HepG2 (cell line): Measurements from ENCODE around the gene NLGN3. TPM values are rescaled to one million over a fixed set of nuclear protein-coding genes. Genes with fewer than 3 reads are reported as not detected.

Experiments used
- ATAC-seq: fragments of 200-7000 bp; cut with Tn5 transposase; 3 replicates; pipeline ENCODE4 v1.9.1; 2020; ENCODE audit warnings: mild to moderate bottlenecking, moderate library complexity
- BruUV-seq: library from RNA; stranded (reverse); fragments of 400-500 nt; replicated peaks from 2 replicates; lab custom pipeline; 2021; lab: Mats Ljungman, UMichigan
- CTCF ChIA-PET: fragments of 300-600 bp; formaldehyde crosslinking; extraction: SDS; loops from one replicate; lab custom pipeline; 2021; ENCODE audit warnings: low total read pairs, inconsistent platforms, low intra/inter-chr PET ratio; lab: Yijun Ruan, JAX
- POLR2A ChIA-PET: fragments of 350-600 bp; sonication (Branson Sonifier 250); formaldehyde crosslinking; loops from one replicate; lab custom pipeline; 2020; ENCODE audit warnings: antibody characterized with exemption, inconsistent platforms; lab: Yijun Ruan, JAX
- DNase-seq: peaks from one replicate; pipeline ENCODE4 v3.0.0-alpha.2; 2015; ENCODE audit warnings: low spot score
- FAIRE-seq: peaks from 3 replicates; lab custom pipeline; 2011; peaks lifted over from hg19 to GRCh38; lab: Jason Lieb, UNC
- H2AFZ ChIP-seq: one replicate; pipeline ENCODE4 v1.6.1; 2011; ENCODE audit warnings: low read length, inconsistent platforms
- H3K27ac ChIP-seq: fragments of 300-600 bp; 3 replicates; pipeline ENCODE4 v1.8.0; 2011; ENCODE audit warnings: mixed run types, mild to moderate bottlenecking, mixed read lengths, low read length, inconsistent platforms; ENCODE audit not compliant: insufficient read depth; ENCODE audit errors: extremely low read length
- H3K27me3 ChIP-seq, 2 experiments: fragments of 200-600 bp in 1 of 2; 2 replicates in 1 of 2; 3 replicates in 1 of 2; pipeline versions ENCODE4 v1.6.0 to v1.8.0; 2011; ENCODE audit warnings: low read length in 2 of 2, mild to moderate bottlenecking in 2 of 2, moderate library complexity in 2 of 2, inconsistent platforms in 1 of 2; ENCODE audit not compliant: insufficient read depth in 2 of 2, control insufficient read depth in 1 of 2
- H3K36me3 ChIP-seq, 2 experiments: fragments of 200-600 bp in 1 of 2; replicated peaks in 1 of 2; 2 replicates in 1 of 2; 3 replicates in 1 of 2; pipeline versions ENCODE4 v1.5.1 to v1.8.0; 2011; ENCODE audit warnings: low read length in 2 of 2, inconsistent platforms in 1 of 2; ENCODE audit not compliant: insufficient read depth in 2 of 2, control insufficient read depth in 1 of 2
- H3K4me1 ChIP-seq: 2 replicates; pipeline ENCODE4 v1.5.1; 2012; ENCODE audit warnings: low read length, inconsistent platforms; ENCODE audit not compliant: insufficient read depth
- H3K4me2 ChIP-seq: 2 replicates; pipeline ENCODE4 v1.6.0; 2011; ENCODE audit warnings: low read depth, low read length, inconsistent platforms
- H3K4me3 ChIP-seq, 3 experiments: fragments of 200-600 bp in 1 of 3; sonication (generic), shearing (Covaris generic) in 1 of 3; replicated peaks in 1 of 3; 2 replicates each; pipeline ENCODE4 v1.5.1; 2011 to 2016; ENCODE audit warnings: low read length in 3 of 3, inconsistent platforms in 2 of 3, low read depth in 2 of 3, mild to moderate bottlenecking in 2 of 3, control low read depth in 1 of 3, mixed read lengths in 1 of 3; ENCODE audit not compliant: insufficient read depth in 1 of 3
- H3K79me2 ChIP-seq: one replicate; pipeline ENCODE4 v1.6.1; 2011; ENCODE audit warnings: low read length, inconsistent platforms; ENCODE audit not compliant: insufficient read depth
- H3K9ac ChIP-seq: 2 replicates; pipeline ENCODE4 v1.6.0; 2011; ENCODE audit warnings: mild to moderate bottlenecking, low read depth, low read length, inconsistent platforms; ENCODE audit not compliant: insufficient read depth
- H3K9me3 ChIP-seq: 2 replicates; pipeline ENCODE4 v1.5.1; 2012; ENCODE audit warnings: mild to moderate bottlenecking, low read length
- H4K20me1 ChIP-seq: 2 replicates; pipeline ENCODE4 v1.6.0; 2011; ENCODE audit warnings: inconsistent platforms, mild to moderate bottlenecking, low read length, moderate library complexity; ENCODE audit not compliant: insufficient read depth
- ERF ChIP-seq: IDR thresholded peaks from 2 replicates; pipeline ENCODE4 v1.6.1; 2018; ENCODE audit warnings: missing biosample characterization, missing genetic modification reagents
- NCOA5 ChIP-seq: sonication (generic); formaldehyde crosslinking; IDR thresholded peaks from 2 replicates; pipeline ENCODE4 v1.4.0; 2020; ENCODE audit warnings: missing genetic modification reagents
- NR2C2 ChIP-seq: sonication (generic); formaldehyde crosslinking; IDR thresholded peaks from 2 replicates; pipeline ENCODE4 v1.4.0; 2020; ENCODE audit warnings: missing genetic modification reagents, mild to moderate bottlenecking, moderate library complexity, borderline replicate concordance
- SAFB2 ChIP-seq: sonication (generic); formaldehyde crosslinking; IDR thresholded peaks from 2 replicates; pipeline ENCODE4 v1.5.1; 2020; ENCODE audit warnings: missing genetic modification reagents, low read depth, mild to moderate bottlenecking, borderline replicate concordance
- SP5 ChIP-seq: IDR thresholded peaks from 2 replicates; pipeline ENCODE4 v1.6.1; 2016; ENCODE audit warnings: low read depth, borderline replicate concordance
- TEAD3 ChIP-seq: optimal IDR thresholded peaks from 2 replicates; pipeline ENCODE3; 2016; ENCODE audit warnings: borderline replicate concordance
- ZNF256 ChIP-seq: sonication (generic); formaldehyde crosslinking; conservative IDR thresholded peaks from 2 replicates; pipeline ENCODE4 v1.4.0; 2020; ENCODE audit warnings: missing genetic modification reagents
- WGBS: methylation state at CpG from one replicate; pipeline ENCODE4 v1.1.6; 2017; ENCODE audit warnings: low lambda C conversion rate; 5-methylcytosine and 5-hydroxymethylcytosine counted together
- in situ Hi-C: cut with HindIII; loops from 2 replicates; pipeline ENCODE4 v1.10.0; 2017; ENCODE audit warnings: low pct_unique_long_range_greater_than_20kb; ENCODE audit not compliant: extremely low pct_ligation_motif_present
- intact Hi-C: fragments of 100-400 bp; cut with micrococcal nuclease; formaldehyde crosslinking; loops from one replicate; pipeline ENCODE4 v1.10.0; 2022; ENCODE audit not compliant: unreplicated experiment
- polyA plus RNA-seq, 8 experiments: library from polyadenylated mRNA; depleted of rRNA in 3 of 8; stranded (reverse) in 7 of 8; unstranded in 1 of 8; fragments of >200 nt; fragmentation: Illumina TruSeq in 4 of 8; extraction: Trizol in 4 of 8; gene quantifications; 2 replicates each; pipeline versions ENCODE4 v1.2.1 to v1.2.3, GENCODE V29; 2011 to 2016; ENCODE audit warnings: low read depth in 4 of 8, missing spikeins in 1 of 8, mixed read lengths in 1 of 8; ENCODE audit not compliant: insufficient read depth in 1 of 8
- total RNA-seq, 5 experiments: library from RNA; depleted of rRNA; stranded (reverse); fragments of >200 nt; fragmentation: Illumina TruSeq; extraction: Trizol; gene quantifications; 2 replicates each; pipeline ENCODE4 v1.2.3, GENCODE V29; 2016; ENCODE audit warnings: low read depth in 1 of 5
- TF ChIP-seq, protein P1 (sequence below): sonication (generic); formaldehyde crosslinking; IDR thresholded peaks from 2 replicates; pipeline ENCODE4 v1.4.0; 2020; ENCODE audit warnings: missing genetic modification reagents, borderline replicate concordance
- TF ChIP-seq, protein P2 (sequence below): sonication (generic); formaldehyde crosslinking; IDR thresholded peaks from 2 replicates; pipeline ENCODE4 v1.4.0; 2020; ENCODE audit warnings: missing genetic modification reagents
- TF ChIP-seq, protein P3 (sequence below): sonication (generic); formaldehyde crosslinking; IDR thresholded peaks from 2 replicates; pipeline ENCODE4 v1.4.0; 2020; ENCODE audit warnings: mild to moderate bottlenecking, missing genetic modification reagents

NLGN3 gene
- total and polyA plus RNA-seq, 2 of the 13 experiments (the other 11 are each of a cell fraction or from before 2014, with no cell fraction given): 0.04 to 0.16 TPM

DNA sequence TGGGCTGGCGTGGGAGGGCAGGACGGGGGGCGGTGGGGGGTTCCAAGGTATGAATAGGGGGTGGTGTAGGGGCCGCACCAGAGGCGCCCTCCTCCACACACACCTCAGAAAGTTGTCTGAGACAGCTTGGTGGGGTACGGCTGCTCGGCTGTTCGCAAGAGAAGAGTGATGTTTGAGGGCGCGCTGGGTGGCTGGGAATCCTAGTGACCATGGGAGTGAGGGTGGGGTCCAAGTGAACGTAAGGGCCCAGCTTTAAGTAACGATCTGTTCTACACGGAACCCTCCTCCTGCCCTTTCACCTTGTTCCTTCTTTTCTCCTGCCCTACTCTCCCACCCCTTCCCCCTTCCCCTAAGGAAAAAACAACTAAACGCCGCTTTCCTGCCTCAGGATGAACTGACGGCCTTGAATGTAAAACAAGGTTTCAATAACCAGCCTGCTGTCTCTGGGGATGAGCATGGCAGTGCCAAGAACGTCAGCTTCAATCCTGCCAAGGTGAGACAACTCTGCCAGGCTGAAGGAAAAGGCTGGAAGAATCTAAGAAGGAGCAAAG lies 25.6 kb upstream of the NLGN3 start:
- in situ Hi-C loops: no loop called here
- FAIRE-seq: no peak
- peak overlapping the region; percentile 63 to 75 (median 71); a peak in 5 of 6 replicates for H3K4me3 ChIP-seq
- peaks cover 0 to 23% of the 10 kb centered on the region in 2 experiments; a peak in 2 of 5 replicates for H3K36me3 ChIP-seq
- no peaks in the 10 kb centered on the region for H3K9me3 ChIP-seq
- H3K79me2 ChIP-seq: peaks cover 2% of the 10 kb centered on the region
- peaks cover 15% of the 10 kb centered on the region; the same call in 1 of the 2 replicates for H3K4me1 ChIP-seq
- 23% methylated on average over 12 of the region's 17 CpGs for WGBS
- no peak for TF ChIP-seq ERF
- TF ChIP-seq, protein P1, sequence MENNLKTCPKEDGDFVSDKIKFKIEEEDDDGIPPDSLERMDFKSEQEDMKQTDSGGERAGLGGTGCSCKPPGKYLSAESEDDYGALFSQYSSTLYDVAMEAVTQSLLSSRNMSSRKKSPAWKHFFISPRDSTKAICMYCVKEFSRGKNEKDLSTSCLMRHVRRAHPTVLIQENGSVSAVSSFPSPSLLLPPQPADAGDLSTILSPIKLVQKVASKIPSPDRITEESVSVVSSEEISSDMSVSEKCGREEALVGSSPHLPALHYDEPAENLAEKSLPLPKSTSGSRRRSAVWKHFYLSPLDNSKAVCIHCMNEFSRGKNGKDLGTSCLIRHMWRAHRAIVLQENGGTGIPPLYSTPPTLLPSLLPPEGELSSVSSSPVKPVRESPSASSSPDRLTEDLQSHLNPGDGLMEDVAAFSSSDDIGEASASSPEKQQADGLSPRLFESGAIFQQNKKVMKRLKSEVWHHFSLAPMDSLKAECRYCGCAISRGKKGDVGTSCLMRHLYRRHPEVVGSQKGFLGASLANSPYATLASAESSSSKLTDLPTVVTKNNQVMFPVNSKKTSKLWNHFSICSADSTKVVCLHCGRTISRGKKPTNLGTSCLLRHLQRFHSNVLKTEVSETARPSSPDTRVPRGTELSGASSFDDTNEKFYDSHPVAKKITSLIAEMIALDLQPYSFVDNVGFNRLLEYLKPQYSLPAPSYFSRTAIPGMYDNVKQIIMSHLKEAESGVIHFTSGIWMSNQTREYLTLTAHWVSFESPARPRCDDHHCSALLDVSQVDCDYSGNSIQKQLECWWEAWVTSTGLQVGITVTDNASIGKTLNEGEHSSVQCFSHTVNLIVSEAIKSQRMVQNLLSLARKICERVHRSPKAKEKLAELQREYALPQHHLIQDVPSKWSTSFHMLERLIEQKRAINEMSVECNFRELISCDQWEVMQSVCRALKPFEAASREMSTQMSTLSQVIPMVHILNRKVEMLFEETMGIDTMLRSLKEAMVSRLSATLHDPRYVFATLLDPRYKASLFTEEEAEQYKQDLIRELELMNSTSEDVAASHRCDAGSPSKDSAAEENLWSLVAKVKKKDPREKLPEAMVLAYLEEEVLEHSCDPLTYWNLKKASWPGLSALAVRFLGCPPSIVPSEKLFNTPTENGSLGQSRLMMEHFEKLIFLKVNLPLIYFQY (CRISPR knock-in tag): no peak
- no peak for TF ChIP-seq NCOA5 (CRISPR knock-in tag)
- TF ChIP-seq SAFB2: no peak
- TF ChIP-seq NR2C2: no peak
- TF ChIP-seq ZNF256 (CRISPR knock-in tag): no peak
- TF ChIP-seq, protein P2, sequence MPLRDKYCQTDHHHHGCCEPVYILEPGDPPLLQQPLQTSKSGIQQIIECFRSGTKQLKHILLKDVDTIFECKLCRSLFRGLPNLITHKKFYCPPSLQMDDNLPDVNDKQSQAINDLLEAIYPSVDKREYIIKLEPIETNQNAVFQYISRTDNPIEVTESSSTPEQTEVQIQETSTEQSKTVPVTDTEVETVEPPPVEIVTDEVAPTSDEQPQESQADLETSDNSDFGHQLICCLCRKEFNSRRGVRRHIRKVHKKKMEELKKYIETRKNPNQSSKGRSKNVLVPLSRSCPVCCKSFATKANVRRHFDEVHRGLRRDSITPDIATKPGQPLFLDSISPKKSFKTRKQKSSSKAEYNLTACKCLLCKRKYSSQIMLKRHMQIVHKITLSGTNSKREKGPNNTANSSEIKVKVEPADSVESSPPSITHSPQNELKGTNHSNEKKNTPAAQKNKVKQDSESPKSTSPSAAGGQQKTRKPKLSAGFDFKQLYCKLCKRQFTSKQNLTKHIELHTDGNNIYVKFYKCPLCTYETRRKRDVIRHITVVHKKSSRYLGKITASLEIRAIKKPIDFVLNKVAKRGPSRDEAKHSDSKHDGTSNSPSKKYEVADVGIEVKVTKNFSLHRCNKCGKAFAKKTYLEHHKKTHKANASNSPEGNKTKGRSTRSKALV (CRISPR knock-in tag): no peak
- no peak for TF ChIP-seq TEAD3 (CRISPR knock-in tag)
- no peak for TF ChIP-seq SP5 (CRISPR knock-in tag)
- TF ChIP-seq, protein P3, sequence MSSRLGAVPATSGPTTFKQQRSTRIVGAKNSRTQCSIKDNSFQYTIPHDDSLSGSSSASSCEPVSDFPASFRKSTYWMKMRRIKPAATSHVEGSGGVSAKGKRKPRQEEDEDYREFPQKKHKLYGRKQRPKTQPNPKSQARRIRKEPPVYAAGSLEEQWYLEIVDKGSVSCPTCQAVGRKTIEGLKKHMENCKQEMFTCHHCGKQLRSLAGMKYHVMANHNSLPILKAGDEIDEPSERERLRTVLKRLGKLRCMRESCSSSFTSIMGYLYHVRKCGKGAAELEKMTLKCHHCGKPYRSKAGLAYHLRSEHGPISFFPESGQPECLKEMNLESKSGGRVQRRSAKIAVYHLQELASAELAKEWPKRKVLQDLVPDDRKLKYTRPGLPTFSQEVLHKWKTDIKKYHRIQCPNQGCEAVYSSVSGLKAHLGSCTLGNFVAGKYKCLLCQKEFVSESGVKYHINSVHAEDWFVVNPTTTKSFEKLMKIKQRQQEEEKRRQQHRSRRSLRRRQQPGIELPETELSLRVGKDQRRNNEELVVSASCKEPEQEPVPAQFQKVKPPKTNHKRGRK (CRISPR knock-in tag): no peak
- TF ChIP-seq, all 625 proteins: peak for 0
- Histone ChIP-seq H3K9ac (peak overlapping the region; percentile 74), H3K4me2 (peak overlapping the region; percentile 74), H4K20me1 (no peaks in the 10 kb centered on the region), H3K27me3 (no peaks in the 10 kb centered on the region), H2AFZ (no peak overlapping the region), H3K27ac (peak overlapping the region; percentile 75)
- intact Hi-C loops: no loop called here
- ChIA-PET POLR2A (interaction anchor here (0.8 to 2.2 kb wide), 13 partner anchors 7 to 504 kb away, joined by 3 to 14 read pairs (median 4); partner anchors contain the start of genes NONO, TAF1 and ZMYM3), CTCF (no interaction called here)
- DNase-seq (no peak), ATAC-seq (peak; percentile 52)
- no TSS peak for BruUV-seq
